Adrenal gland (tissue), 12 donors: Measurements from ENCODE around the gene GAL3ST3. TPM values are rescaled to one million over a fixed set of nuclear protein-coding genes. Genes with fewer than 3 reads are reported as not detected.

Source experiments
- DNase-seq, 7 donors: peaks; one replicate each; pipeline ENCODE4 v3.0.0-alpha.2; 2019 to 2020
- H3K27ac ChIP-seq, 5 donors: fragments of 200-600 bp; sonication (generic) in 4 of 5; 1 replicate in 3 of 5; 2 replicates in 2 of 5; pipeline versions ENCODE4 v1.5.1 to v1.8.0; 2016 to 2020; ENCODE audit warnings: mild to moderate bottlenecking in 1 of 5
- H3K27me3 ChIP-seq: fragments of 200-600 bp; 2 replicates; pipeline ENCODE4 v1.8.0; 2021
- H3K36me3 ChIP-seq, 2 donors: fragments of 200-600 bp; replicated peaks in 1 of 2; 1 replicate in 1 of 2; 2 replicates in 1 of 2; pipeline versions ENCODE4 v1.5.1 to v1.8.0; 2018 to 2022
- H3K4me1 ChIP-seq, 2 donors: fragments of 200-600 bp; replicated peaks in 1 of 2; 1 replicate in 1 of 2; 2 replicates in 1 of 2; pipeline versions ENCODE4 v1.5.1 to v1.8.0; 2018 to 2021
- H3K4me3 ChIP-seq, 4 donors: fragments of 200-600 bp; sonication (generic) in 3 of 4; one replicate each; pipeline ENCODE4 v1.5.1; 2016 to 2018
- H3K9me3 ChIP-seq, 3 donors: fragments of 200-600 bp; sonication (generic) in 1 of 3; replicated peaks in 1 of 3; 1 replicate in 2 of 3; 2 replicates in 1 of 3; pipeline versions ENCODE4 v1.5.1 to v1.8.0; 2016 to 2021
- CTCF ChIP-seq, 6 experiments: fragments of 450-650 bp in 4 of 6; fragments of 200-600 bp in 2 of 6; sonication (generic) in 1 of 6; IDR thresholded peaks; 1 replicate in 5 of 6; 2 replicates in 1 of 6; pipeline versions ENCODE4 v1.5.1 to v1.8.0; 2016 to 2021; ENCODE audit warnings: antibody characterized with exemption in 6 of 6, mild to moderate bottlenecking in 2 of 6, moderate library complexity in 1 of 6
- POLR2A ChIP-seq, 2 donors: fragments of 450-650 bp; IDR thresholded peaks; one replicate each; pipeline ENCODE4 v1.6.1; 2017; ENCODE audit warnings: antibody characterized with exemption in 2 of 2, mild to moderate bottlenecking in 2 of 2, moderate library complexity in 1 of 2
- WGBS, 4 donors: extraction: QIAGEN DNeasy Blood & Tissue Kit in 2 of 4; methylation state at CpG; one replicate each; pipeline versions ENCODE4 v1.1.5 to v1.1.7; 2013 to 2017; 5-methylcytosine and 5-hydroxymethylcytosine counted together
- intact Hi-C, 2 donors: fragments of 100-400 bp; cut with DNase I; formaldehyde crosslinking; loops; one replicate each; pipeline versions ENCODE4 v1.14.1 to v1.15.0; 2022 to 2023
- polyA plus RNA-seq, 3 donors: library from polyadenylated mRNA; stranded (reverse); fragments of 200-250 nt in 2 of 3; fragments of 350-450 nt in 1 of 3; fragmentation: Illumina TruSeq in 1 of 3; extraction: RNeasy Lipid Tissue Mini Kit (QIAGEN cat#74804) in 1 of 3; gene quantifications; one replicate each; pipeline ENCODE4 v1.2.3, GENCODE V29; 2013 to 2014
- total RNA-seq, 9 donors: library from RNA; depleted of rRNA in 4 of 9; stranded (reverse); fragments of >200 nt in 4 of 9; fragments of 120-200 nt in 1 of 9; fragmentation: NEBNext Ultra II Directional in 1 of 9; extraction: Animal tissue kit (Norgen Biotek cat#: 25700) in 1 of 9; gene quantifications; one replicate each; pipeline versions ENCODE4 v1.1.0 to v1.2.4, GENCODE V29; 2013 to 2023
- donor health status: healthy with polysubstance abuse.
- donor health status: Bipolar disorder and iron deficiency.
- donor health status: DM: yes; HTN: yes; CAD: no.
- donor health status: DM: no; HTN: no; CAD: no.
- donor health status: DM: no; HTN: no; CAD: no.
- donor health status: DM: yes; HTN: yes; CAD: no.

Gene GAL3ST3
- total and polyA plus RNA-seq, 12 donors: 0.11 to 0.41 (median 0.22) TPM; not detected in 8

GRCh38 chr11:66013762-66014100, 35.2 kb downstream of the GAL3ST3 start:
- H3K4me3 ChIP-seq: no peak overlapping the region
- TF ChIP-seq CTCF (IDR thresholded peaks at IDR 0.05) (no peak), POLR2A (IDR thresholded peaks at IDR 0.05) (no peak)
- H3K36me3 ChIP-seq: no peaks in the 10 kb centered on the region
- H3K27me3 ChIP-seq: peaks cover 11% of the 10 kb centered on the region
- WGBS, 4 donors: 62 to 77% (median 69%) methylated on average over 6 to 7 of the region's 7 CpGs; no CpG with 5 or more reads in 1 of the 4 donors
- intact Hi-C loops: no loop called here
- peaks cover 0 to 8% of the 10 kb centered on the region in 2 donors for H3K4me1 ChIP-seq
- DNase-seq: no peak
- no peaks in the 10 kb centered on the region for H3K9me3 ChIP-seq
- H3K27ac ChIP-seq: no peak overlapping the region

GRCh38 chr11:66012946-66013761, 35.8 kb downstream of the GAL3ST3 start:
- DNase-seq: peak in 1 of 7 donors; percentile 29
- Histone ChIP-seq H3K4me3 (no peak overlapping the region), H3K9me3 (no peaks in the 10 kb centered on the region), H3K27ac (no peak overlapping the region), H3K36me3 (no peaks in the 10 kb centered on the region), H3K27me3 (peaks cover 11% of the 10 kb centered on the region), H3K4me1 (peaks cover 0 to 8% of the 10 kb centered on the region in 2 donors)
- TF ChIP-seq CTCF (IDR thresholded peaks at IDR 0.05) (no peak), POLR2A (IDR thresholded peaks at IDR 0.05) (no peak)
- intact Hi-C loops: no loop called here
- 48 to 70% (median 57%) methylated on average over 4 to 12 of the region's 12 CpGs for WGBS, 4 donors

- H3K36me3 ChIP-seq: no peaks in the 10 kb centered on the region
- H3K27ac ChIP-seq: no peak overlapping the region
- no peak for TF ChIP-seq CTCF (IDR thresholded peaks at IDR 0.05)
- TF ChIP-seq POLR2A (IDR thresholded peaks at IDR 0.05): no peak
- peak overlapping the region in 1 of 4 donors; percentile 23 for H3K4me3 ChIP-seq
- H3K9me3 ChIP-seq: no peaks in the 10 kb centered on the region
- 46 to 76% (median 49%) methylated on average over 7 to 12 of the region's 12 CpGs for WGBS, 4 donors
- H3K27me3 ChIP-seq: peaks cover 11% of the 10 kb centered on the region
- no peak for DNase-seq
- peaks cover 0 to 10% of the 10 kb centered on the region in 2 donors for H3K4me1 ChIP-seq
- intact Hi-C loops: no loop called here
These were observed 36.5 kb downstream of the GAL3ST3 start for GRCh38 chr11:66012371-66012945.

GRCh38 chr11:66011785-66012303, 37.1 kb downstream of the GAL3ST3 start, which contains the start of gene CST6:
TSS of gene CST6 (plus strand) at chr11:66012008. CDS start at chr11:66012045, 37 bp downstream.
- Histone ChIP-seq H3K36me3 (no peaks in the 10 kb centered on the region), H3K27me3 (peaks cover 11% of the 10 kb centered on the region), H3K4me1 (peaks cover 0 to 16% of the 10 kb centered on the region in 2 donors), H3K9me3 (no peaks in the 10 kb centered on the region), H3K27ac (no peak within 1 kb of the TSS), H3K4me3 (peak within 1 kb of the TSS in 1 of 4 donors; percentile 23)
- intact Hi-C loops: no loop called here
- WGBS, 4 donors: 7 to 14% (median 11%) methylated on average over 13 to 61 of the region's 61 CpGs
- TF ChIP-seq CTCF (IDR thresholded peaks at IDR 0.05) (no peak), POLR2A (IDR thresholded peaks at IDR 0.05) (no peak)
- DNase-seq: peak in 1 of 7 donors; percentile 14
